GM19240 (cell line): Measurements from ENCODE around the gene SPOCK1.
"Not testable (repeated sequence)": the region's sequence is repeated elsewhere in the genome, so short reads cannot be mapped to it uniquely, and the experiment has no call there.

ENCODE experiments used
- DNase-seq: peaks from one replicate; pipeline ENCODE4 v3.0.0; 2011; ENCODE audit warnings: low spot score; ENCODE audit not compliant: insufficient read length

SPOCK1 gene

DNA sequence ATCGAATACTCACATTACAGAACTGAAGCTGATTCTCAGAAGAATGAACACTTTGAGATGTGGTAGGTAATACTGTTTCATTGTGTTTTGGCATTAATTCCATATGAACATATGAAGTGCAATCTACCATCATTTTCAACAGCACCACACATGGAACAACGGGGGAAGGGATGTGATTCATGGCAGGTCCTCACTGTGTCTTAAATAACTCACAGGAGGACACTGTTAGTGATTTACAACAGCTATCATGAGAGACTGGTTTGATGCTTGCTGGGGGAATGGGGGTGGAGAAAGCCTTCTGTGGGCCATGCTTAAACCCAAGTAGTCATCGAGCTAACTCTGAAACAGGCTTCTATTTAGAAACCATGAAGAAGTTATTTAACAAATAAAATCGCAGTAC is 232.9 kb downstream of the SPOCK1 start:
- DNase-seq: no peak

DNA sequence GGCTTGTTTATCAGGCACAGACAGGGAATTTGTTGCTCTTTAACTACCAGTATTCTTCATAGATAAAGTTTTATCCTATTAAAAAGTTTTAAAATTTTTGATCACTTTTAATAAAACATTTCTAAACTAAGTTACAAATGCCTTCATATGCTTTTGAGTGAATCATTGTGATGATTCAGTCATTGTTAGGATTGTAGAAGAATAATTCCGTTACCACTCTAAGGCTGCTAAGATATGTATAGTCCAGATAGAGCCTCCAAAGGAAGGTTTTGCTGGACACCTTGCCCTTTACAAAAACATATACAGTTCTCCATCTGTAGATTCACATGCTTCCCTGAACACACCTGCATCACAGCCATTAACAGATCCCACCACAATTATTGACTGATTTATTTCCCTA is 233.7 kb downstream of the SPOCK1 start:
- no peak for DNase-seq

DNA sequence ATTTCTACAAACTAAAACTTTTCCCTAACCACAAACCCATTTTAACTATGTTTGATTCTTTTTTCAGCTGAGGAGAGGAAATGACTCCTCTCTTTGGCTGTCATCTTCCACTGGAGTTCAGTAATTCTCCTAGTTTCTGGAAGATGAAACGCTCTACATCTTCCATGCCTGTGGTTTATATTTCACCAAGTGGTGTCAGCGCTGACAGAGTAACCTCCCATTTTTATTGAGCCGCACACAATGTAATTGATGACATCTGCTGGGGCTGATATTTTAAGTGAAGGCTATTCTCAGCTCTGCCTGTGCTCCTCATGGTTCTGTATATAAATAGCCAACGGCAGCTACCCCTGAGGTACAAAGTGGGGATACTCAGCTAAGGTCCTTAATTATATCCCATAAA is 234.6 kb downstream of the SPOCK1 start:
- DNase-seq: no peak

DNA sequence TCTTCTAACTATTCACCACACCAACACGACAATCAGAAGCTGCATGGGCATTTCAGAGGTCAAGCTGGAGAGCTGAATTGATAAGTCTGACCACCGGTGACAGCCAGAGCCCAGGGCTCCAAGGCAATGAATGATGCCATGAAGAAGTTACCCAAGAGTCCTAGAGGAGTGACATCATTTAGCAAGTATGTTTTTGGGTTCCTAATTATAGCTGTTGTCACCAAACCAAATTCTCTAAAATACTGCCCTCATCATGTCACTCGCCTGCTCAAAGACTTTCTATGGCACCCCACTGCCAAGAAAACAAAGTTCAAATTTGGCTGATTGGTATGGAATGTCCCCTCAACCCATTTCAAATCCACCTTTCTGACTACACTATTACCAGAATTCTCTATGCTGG is 235.1 kb downstream of the SPOCK1 start:
- no peak for DNase-seq

DNA sequence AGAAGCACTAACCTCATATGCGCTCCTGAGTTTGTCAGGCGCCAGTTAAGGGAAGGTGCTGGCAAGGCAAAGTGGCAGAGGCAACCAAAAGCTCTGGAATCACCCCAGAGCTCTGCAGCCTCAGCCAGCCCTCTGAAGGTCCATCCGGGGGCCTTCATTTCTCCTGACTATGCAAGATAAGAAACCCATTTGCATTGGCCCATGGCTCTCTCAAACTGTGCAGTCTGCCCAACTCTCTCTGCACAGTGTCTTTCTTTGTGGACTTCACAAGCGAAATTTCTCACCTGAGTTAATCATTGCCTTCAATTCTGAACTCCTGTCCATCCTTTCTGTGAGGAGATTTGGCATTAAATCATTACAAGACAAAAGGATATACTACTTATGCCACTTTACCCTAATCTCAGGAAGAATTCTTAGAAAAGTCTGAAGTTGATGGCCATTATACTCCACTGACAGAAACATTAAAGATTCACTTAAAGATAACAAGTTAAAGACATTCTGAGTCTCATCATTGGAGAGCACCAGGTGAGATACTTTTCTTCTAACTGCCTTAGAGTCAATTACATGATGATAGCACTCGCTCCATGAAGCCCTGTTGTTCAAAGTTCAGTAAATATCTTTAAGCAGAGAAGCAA is 235.6 kb downstream of the SPOCK1 start:
- no peak for DNase-seq

DNA sequence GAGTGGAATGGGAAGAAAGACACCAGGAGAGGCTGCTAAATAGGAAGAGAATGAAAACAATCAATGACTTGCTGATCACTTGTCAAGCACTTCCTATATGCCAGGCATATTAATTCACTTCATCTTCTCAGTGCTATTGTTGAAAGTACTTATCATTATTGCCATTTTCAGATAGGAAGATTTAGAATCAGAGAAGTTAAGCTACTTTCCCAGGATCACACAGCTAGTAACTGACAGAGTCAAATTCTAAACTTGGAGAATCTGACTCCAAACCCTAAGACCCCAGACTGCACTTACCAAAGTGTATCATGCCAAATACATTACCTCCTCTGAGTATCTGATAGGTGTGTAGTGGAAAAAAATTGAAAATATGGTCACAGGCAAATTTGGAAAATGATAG is 236.3 kb downstream of the SPOCK1 start:
- DNase-seq: no peak

DNA sequence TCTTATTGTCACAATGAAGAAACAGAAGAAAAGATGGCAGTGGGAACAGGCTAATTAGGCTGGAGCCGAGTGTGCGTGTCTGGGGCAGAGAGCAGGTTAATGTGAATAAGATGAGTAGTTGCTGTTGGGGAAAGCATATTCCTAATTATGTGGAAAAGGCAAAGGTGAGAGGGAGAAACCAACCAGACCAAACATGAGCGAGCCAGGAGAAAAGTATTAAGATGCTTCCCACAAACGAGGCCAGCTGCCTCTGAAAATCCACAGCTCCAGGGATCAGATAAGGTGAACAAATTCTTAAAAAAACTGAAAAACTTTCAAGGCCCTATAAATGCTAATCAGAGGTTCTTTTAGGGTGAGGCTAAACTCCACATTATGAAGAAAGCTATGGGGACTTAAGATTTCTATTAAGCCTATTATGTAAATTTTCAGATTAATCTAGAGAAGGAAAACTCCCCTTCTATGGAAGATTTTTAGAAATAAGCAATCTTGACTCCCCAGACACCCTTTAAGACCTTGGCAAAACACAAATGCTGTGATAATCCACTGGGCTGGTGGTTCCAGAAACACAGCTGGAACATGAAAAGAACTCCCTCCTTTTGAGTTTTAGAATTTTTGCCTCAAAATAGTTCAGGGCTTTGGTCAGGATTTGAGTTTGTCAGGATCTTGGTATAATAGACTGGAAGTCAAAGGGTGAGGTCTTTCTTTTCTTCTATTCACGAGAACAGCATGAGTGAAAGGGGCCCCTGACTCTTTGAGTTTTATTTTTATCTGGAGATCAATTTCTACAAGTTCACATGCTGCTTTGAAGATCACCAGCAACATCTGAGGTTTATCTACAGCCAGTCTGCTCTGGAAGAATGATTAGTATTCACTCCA is 238.1 kb downstream of the SPOCK1 start:
- DNase-seq: no peak

DNA sequence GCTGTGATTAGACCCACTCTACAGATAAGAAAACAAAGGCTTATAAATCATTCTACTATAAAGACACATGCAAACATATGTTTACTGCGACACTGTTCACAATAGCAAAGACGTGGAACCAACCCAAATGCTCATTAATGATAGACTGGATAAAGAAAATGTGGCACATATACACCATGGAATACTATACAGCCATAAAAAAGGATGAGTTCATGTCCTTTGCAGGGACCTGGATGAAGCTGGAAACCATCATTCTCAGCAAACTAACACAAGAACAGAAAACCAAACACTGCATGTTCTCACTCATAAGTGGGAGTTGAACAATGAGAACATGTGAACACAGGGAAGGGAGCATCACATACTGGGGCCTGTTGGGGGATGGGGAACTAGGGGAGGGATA is 240.0 kb downstream of the SPOCK1 start:
- not testable (repeated sequence) for DNase-seq

DNA sequence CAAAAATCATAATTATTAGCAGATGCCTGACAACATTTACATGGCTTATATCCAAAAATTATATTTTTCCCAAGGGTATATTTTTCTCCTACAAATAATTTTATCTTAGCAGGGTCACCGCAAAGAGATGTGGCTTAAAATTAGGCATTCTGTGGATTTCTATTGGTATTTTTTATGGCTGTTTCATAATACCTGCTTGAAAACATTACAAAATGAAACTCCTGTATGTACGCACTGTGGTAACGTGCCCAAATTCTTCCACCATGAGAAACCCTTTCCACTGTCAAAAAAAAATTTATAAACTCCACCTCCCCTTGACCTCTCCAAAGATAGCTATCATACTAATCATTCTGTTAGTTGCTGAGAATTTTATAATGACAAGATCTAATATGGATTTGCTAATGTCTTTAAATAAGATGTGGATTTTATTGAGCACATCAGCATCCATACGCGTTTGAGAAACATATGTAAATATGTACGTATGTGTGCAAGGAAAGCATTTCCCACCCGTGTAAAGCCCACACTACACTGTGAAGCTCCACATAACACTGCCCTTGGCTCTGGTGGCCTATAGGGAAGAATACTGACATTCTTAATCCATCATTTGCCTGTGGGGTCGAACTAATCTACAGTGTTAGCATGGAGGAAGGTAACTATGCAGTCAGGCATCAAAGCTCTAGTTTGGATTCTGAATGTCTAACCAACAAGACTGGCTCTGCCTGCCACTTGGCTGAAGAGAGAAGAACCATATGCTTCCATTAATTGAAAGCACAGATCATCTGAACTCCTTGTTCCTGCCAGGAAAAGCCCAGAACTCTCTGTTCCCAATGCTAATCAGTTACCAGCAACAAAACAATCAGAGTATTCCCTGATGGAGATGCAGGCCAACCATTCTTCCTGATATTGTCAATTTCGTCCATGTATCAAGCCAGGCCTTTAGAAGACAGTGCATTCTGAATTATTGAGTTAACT is 244.7 kb downstream of the SPOCK1 start:
- DNase-seq: no peak

DNA sequence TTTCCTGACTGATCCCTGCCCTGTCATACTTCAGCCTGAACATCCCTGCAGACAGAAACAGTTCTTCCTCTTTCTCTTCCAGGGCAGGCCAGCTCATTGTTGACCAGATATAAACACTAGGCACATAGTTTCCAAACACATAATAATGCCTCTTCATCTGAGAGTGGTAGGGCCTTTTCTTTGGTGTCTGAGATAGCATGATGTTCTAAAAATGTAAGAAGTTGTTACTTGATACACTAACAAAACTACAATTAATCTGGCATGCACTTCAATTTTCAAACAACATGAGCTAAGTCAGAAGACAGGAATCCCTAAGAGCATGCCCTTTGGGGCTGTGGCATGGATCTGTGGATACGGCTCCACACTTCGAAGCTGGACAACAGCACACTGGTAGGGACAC is 246.6 kb downstream of the SPOCK1 start:
- no peak for DNase-seq

DNA sequence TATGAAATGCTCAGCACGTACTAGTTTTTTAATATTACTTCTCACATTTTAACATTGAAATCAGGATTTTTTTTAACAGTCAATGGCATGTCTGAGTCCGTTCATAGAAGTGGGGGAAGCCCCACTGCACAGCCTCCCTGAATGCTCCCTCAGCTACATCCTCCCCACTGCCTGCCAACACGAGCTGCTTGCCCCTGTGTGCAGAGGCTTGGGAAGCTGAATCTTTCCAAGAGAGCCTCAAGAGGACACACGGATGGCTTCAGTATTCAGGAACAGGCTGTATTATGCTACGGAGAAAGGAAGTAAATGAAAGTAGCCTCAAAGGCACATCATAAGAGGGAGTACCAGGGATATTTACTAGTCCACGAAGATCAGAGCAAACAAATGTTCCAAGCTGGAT is 248.7 kb downstream of the SPOCK1 start:
- no peak for DNase-seq

DNA sequence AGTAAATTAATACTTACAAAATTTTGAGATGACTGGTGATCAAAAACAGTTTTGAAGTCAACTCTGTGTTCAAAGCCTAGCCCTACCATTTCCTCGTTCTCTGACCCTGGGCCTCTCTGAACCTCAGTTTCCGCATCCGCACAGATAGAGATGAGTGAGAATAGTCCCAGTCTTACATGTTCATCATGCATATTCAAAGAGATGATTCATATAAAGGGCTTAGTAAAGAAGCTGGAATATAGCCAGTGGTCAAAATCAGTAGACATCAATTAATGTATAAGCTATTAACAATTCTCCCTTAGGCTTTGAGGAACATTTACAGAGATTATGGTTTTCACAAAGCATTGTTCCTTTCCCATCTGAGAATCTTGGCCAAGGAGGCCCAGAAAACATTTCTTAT is 250.6 kb downstream of the SPOCK1 start:
- DNase-seq: no peak

DNA sequence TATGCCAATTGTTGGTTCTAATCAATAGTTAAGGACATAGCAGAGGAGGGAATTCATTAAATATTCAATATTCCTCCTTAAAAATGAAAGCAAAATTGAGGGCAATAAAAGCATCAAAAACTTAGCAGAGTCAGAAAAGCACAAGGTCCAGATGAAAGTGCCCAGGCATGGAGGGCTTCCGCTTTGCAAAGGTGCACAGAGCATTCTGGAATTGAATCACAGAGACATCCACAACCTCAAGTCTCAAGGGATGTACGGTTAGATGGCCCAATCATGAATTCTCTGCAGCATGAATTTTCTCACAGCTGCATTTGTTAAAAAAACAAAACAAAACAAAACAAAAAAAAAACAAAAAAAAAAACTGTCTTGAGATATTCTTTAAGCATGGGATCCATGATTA is 253.7 kb downstream of the SPOCK1 start:
- DNase-seq: no peak

DNA sequence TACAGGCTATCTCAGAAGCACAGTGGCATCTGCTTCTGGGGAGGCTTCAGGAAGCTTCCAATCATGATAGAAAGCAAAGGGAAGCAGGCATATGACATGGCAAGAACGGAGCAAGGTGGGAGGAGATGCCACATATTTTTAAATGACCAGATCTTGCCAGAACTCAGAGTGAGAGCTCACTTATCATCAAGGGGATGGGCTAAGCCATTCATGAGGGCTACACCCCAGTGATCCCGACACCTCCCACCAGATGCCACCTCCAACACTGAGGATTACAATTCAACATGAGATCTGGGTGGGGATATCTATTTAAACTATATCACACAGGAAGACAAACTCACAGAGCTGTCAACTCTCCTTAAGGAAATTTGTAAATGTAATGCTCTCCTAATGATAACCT is 258.8 kb downstream of the SPOCK1 start:
- no peak for DNase-seq

DNA sequence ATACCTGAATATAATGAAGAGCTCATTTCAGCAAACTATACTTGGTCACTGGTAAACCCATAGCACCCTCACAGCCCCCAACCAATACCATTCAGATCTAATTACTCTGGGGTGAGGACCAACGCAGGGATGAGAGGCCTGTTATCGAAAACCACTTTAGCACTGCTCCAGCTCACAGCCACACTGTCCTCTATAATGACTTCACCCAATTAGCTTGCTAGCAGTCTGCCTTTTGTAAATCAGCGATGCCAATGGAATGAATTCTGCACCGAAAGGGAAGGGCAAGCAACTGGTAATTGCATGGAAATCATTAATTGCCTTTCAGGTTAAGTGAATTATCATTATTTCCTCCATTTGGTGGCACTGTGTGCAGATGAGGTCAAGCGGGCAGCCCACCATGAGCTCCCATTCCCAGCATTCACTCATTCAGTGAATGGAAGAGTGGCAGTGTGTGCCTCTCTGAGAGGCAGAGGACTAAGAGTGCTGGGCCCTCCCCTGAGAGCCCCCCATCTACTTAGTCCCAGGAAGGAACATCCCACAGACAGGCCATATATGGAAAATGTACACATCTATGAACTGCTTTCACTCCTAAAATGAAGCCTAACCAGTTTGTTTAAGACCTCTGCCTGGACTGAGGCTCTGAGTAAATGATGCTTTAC is 262.1 kb downstream of the SPOCK1 start:
- no peak for DNase-seq

DNA sequence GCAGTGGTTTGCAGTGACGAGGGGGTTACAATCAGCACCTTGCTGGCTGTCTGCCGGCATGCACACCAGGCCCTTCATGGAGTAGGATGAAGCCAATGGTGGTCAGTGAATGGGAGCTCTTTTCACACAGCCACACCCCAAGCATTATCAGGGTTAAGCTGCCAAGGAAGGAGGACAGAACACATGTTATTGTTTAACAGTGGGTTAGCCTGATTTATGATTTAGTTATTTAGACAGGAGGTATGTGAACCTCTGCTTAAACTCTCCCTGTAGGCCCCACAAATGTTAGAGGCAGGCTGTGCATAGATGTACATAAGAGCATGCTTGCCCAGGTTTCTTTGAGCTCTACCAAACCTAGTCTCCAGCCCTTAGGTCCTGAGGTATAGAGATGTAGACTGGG is 262.9 kb downstream of the SPOCK1 start:
- no peak for DNase-seq

DNA sequence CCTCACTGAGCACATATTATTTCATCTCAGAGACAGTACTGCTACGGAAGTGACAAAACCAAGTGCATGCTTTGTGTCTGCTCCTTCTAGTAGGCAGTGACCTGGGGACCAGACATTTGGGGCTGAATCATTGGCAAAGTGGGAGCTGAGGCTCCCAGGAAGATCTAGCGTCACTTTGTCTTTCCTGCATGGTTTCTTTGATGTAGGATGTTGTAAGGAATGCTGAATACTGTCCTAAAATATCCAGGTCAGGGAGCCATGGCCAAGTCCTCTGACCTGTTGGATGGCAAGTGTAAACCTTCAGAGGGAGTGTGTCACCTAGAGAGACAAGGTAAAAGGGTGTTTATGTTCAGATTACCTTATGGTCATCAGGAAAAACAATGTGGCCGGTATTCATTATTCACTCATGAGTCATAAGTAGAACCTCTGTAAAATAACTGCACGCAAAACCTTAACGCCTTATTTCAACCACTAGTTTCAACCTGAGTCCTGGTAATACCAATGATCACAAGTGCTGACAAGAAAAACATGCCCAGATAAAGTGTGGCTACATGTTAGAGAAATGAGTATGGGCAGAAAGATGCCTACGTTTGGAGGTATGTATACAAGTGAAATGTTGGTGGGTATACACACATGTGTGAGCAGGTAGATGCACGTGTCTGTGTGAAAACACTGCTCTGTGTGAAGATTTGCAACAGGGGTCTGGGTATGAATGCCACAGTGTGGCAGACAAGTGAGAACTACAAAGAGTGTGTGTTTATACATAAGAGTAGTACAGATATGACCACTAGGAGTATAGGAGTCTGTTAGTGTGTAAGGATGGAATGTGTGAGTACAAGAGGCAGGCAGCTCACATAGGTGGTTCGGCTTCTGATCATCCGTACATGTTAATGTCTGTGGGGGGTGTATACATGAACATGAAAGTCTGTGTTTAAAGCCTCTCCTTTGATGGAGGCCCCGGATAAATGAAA is 263.9 kb downstream of the SPOCK1 start:
- no peak for DNase-seq

DNA sequence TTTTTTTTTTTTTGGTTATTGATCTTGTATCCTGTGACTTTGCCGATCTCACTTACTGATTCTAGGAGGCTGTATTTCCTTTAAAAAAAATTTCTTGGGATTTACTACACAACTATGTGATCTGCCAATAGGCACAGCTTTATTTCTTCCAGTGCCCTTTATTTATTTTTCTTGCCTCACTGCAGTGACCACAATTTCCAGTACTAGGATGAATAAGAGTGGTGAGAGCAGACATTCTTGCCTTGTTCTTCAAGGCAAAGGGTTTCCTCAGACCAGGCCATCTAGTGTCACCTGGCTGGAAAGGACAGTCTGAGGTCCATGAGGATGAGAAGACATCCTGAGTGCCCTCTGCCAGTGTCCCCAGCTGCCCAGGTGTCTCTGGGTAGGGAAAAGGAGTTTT is 265.4 kb downstream of the SPOCK1 start:
- no peak for DNase-seq

DNA sequence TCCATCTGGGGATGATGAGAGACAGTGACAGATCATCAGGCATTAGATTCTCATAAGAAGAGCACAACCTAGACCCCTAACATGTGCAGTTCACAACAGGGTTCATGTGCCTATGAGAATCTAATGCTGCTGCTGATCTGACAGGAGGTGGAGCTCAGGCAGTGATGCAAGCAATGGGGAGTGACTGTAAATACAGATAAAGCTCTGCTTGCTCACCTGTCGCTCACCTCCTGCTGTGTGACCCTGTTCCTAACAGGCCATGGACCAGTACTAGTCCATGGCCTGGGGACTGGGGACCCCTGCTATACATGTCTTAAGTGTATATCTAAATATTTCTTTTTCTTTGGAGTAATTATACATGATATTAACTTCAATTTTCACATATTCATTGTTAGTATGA is 265.8 kb downstream of the SPOCK1 start:
- DNase-seq: not testable (repeated sequence)

DNA sequence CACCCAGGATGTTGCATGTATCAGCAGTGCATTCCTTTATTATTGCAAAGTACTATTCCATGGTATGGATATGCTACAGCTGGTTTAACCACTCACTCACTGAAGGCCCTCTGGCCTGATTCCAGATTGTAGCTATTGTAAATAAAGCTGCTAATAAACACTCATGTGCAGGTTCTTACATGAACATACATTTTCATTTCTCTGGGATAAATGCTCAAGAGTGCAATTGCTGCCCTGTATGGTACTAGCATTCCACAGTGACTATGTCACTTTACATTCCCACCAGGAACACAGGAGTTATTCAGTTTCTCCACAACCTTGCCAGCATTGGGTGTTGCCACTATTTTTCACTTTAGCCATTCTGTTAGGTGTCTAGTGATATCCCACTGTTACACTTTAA is 267.6 kb downstream of the SPOCK1 start:
- DNase-seq: no peak
